Vagina (tissue), 2 donors: ENCODE results near the gene LIMK2. TPM values are rescaled to one million over a fixed set of nuclear protein-coding genes. Genes with fewer than 3 reads are reported as not detected.
A peak's percentile ranks its signal among the peaks of the same experiment; 100 is the strongest.

Experiments
- DNase-seq, 2 donors: peaks; one replicate each; pipeline ENCODE4 v3.0.0-alpha.2; 2017; ENCODE audit errors: extremely low spot score in 2 of 2
- H3K27ac ChIP-seq: fragments of 200-600 bp; sonication (generic); one replicate; pipeline ENCODE4 v1.5.1; 2019
- H3K27me3 ChIP-seq: fragments of 200-600 bp; sonication (generic); one replicate; pipeline ENCODE4 v1.5.1; 2019
- H3K36me3 ChIP-seq, 2 donors: fragments of 200-600 bp; sonication (generic); one replicate each; pipeline ENCODE4 v1.5.1; 2017 to 2019
- H3K4me1 ChIP-seq: fragments of 200-600 bp; sonication (generic); one replicate; pipeline ENCODE4 v1.5.1; 2019
- H3K4me3 ChIP-seq, 2 donors: fragments of 200-600 bp; sonication (generic); 1 replicate in 1 of 2; 2 replicates in 1 of 2; pipeline ENCODE4 v1.5.1; 2016 to 2019
- H3K9me3 ChIP-seq: fragments of 200-600 bp; sonication (generic); one replicate; pipeline ENCODE4 v1.5.1; 2019
- POLR2A ChIP-seq, 2 donors: fragments of 450-650 bp; IDR thresholded peaks; one replicate each; pipeline ENCODE4 v1.6.1; 2017; ENCODE audit warnings: antibody characterized with exemption in 2 of 2, mild to moderate bottlenecking in 2 of 2, moderate library complexity in 2 of 2
- POLR2AphosphoS5 ChIP-seq, 2 donors: sonication (generic); formaldehyde crosslinking; IDR thresholded peaks; one replicate each; pipeline ENCODE4 v1.9.0; 2017; ENCODE audit warnings: antibody characterized with exemption in 2 of 2, mild to moderate bottlenecking in 2 of 2, low read depth in 1 of 2; ENCODE audit not compliant: insufficient read depth in 1 of 2
- intact Hi-C: fragments of 100-400 bp; cut with DNase I; formaldehyde crosslinking; loops from one replicate; pipeline ENCODE4 v1.15.1; 2023
- total RNA-seq: library from RNA; depleted of rRNA; stranded (reverse); fragments of >200 nt; gene quantifications from one replicate; pipeline ENCODE4 v1.2.3, GENCODE V29; 2016
- TF ChIP-seq, protein P1 (sequence below), 3 experiments: fragments of 450-650 bp in 2 of 3; fragments of 200-600 bp in 1 of 3; sonication (generic) in 1 of 3; IDR thresholded peaks; one replicate each; pipeline ENCODE4 v1.5.1; 2017 to 2019; ENCODE audit warnings: antibody characterized with exemption in 3 of 3, mild to moderate bottlenecking in 2 of 3, moderate library complexity in 2 of 3

LIMK2 gene
- total RNA-seq, 1 donor from 2014 or later = 120 TPM

DNA sequence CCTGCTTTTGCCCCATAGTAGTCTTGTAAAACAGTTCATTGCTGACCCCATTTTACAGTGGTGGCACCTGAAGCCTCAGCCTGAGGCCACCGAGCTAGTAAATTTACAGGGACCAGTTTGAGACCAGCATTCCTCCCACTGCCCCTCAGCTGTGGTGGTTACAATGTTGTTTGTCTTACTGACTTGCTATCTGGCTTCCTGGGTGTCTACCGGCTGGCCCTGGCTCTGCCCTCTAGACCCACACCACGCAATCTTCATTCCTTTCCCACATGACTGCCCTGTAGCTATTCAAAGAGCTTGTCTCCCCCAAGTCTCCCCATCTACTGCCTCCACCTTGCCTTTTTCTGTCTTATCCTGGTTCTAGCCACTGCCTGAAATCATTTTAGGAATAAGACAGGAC lies 59.4 kb downstream of the LIMK2 start:
- H3K27ac ChIP-seq = no peak overlapping the region
- intact Hi-C loops = no loop called here

DNA sequence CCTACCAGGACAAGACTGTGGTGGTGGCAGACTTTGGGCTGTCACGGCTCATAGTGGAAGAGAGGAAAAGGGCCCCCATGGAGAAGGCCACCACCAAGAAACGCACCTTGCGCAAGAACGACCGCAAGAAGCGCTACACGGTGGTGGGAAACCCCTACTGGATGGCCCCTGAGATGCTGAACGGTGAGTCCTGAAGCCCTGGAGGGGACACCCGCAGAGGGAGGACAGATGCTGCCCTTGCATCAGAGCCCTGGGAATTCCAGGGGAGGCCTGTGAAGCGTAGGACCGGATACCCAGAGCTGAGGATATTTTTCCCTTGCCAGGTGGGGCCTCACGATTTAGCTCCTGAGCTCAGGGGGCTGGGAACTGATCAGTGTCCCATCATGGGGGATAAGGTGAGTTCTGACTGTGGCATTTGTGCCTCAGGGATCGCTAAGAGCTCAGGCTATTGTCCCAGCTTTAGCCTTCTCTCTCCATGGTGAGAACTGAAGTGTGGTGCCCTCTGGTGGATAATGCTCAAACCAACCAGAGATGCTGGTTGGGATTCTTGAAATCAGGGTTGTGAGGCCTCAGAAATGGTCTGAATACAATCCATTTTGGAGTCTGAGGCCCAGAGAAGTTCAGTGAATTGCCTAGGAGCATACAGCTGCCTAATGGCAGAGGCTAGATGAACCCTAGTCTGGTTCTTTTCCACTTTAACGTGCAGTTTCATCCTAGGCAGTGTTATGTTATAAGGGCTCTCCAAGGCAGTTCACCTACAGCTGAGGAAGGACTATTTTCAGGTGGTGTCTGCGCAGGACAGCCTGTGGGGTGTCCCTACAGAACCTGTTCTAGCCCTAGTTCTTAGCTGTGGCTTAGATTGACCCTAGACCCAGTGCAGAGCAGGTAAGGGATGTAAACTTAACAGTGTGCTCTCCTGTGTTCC lies 60.7 kb downstream of the LIMK2 start:
- peaks cover 0 to 52% of the 10 kb centered on the region in 2 donors for H3K36me3 ChIP-seq
- DNase-seq = no peak
- H3K27me3 ChIP-seq = no peaks in the 10 kb centered on the region
- H3K4me3 ChIP-seq = no peak overlapping the region
- intact Hi-C loops = no loop called here
- H3K27ac ChIP-seq = peak overlapping the region; percentile 23
- TF ChIP-seq POLR2A (IDR thresholded peaks at IDR 0.05) (no peak), POLR2AphosphoS5 (IDR thresholded peaks at IDR 0.05; ENCODE audit: insufficient read depth in 1 of 2, low read depth in 1 of 2) (no peak)
- TF ChIP-seq, protein P1, sequence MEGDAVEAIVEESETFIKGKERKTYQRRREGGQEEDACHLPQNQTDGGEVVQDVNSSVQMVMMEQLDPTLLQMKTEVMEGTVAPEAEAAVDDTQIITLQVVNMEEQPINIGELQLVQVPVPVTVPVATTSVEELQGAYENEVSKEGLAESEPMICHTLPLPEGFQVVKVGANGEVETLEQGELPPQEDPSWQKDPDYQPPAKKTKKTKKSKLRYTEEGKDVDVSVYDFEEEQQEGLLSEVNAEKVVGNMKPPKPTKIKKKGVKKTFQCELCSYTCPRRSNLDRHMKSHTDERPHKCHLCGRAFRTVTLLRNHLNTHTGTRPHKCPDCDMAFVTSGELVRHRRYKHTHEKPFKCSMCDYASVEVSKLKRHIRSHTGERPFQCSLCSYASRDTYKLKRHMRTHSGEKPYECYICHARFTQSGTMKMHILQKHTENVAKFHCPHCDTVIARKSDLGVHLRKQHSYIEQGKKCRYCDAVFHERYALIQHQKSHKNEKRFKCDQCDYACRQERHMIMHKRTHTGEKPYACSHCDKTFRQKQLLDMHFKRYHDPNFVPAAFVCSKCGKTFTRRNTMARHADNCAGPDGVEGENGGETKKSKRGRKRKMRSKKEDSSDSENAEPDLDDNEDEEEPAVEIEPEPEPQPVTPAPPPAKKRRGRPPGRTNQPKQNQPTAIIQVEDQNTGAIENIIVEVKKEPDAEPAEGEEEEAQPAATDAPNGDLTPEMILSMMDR (IDR thresholded peaks at IDR 0.05) = peak; percentile 36 to 69 (median 66)
- H3K4me1 ChIP-seq = peaks cover 4% of the 10 kb centered on the region
- H3K9me3 ChIP-seq = no peaks in the 10 kb centered on the region

More for the DNA sequence above, 59.4 kb downstream of the LIMK2 start:
- no peak overlapping the region for H3K4me3 ChIP-seq
- H3K4me1 ChIP-seq = peaks cover 4% of the 10 kb centered on the region
- no peak for DNase-seq
- H3K36me3 ChIP-seq = peaks cover 0 to 60% of the 10 kb centered on the region in 2 donors
- no peaks in the 10 kb centered on the region for H3K27me3 ChIP-seq
- no peak for TF ChIP-seq POLR2AphosphoS5 (IDR thresholded peaks at IDR 0.05; ENCODE audit: insufficient read depth in 1 of 2, low read depth in 1 of 2)
- TF ChIP-seq, protein P1 (IDR thresholded peaks at IDR 0.05) = no peak
- no peak for TF ChIP-seq POLR2A (IDR thresholded peaks at IDR 0.05)
- no peaks in the 10 kb centered on the region for H3K9me3 ChIP-seq

DNA sequence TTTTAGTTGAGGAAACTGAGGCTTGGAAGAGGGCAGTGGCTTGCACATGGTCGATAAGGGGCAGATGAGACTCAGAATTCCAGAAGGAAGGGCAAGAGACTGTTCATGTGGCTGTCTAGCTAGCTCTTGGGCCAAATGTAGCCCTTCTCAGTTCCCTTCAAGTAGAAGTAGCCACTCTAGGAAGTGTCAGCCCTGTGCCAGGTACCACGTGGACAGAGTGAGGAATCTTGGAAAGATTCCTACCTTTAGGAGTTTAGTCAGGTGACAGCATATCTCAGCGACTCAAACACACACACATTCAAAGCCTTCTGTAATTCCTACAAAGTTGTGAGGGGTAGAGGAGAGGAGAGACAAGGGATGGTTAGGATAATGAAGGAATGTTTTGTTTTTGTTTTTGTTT lies 61.9 kb downstream of the LIMK2 start:
- intact Hi-C loops = no loop called here
- H3K9me3 ChIP-seq = no peaks in the 10 kb centered on the region
- H3K36me3 ChIP-seq = peaks cover 0 to 56% of the 10 kb centered on the region in 2 donors
- TF ChIP-seq, protein P1 (IDR thresholded peaks at IDR 0.05) = no peak
- no peak for TF ChIP-seq POLR2A (IDR thresholded peaks at IDR 0.05)
- TF ChIP-seq POLR2AphosphoS5 (IDR thresholded peaks at IDR 0.05; ENCODE audit: insufficient read depth in 1 of 2, low read depth in 1 of 2) = no peak
- H3K27ac ChIP-seq = no peak overlapping the region
- H3K4me1 ChIP-seq = peaks cover 4% of the 10 kb centered on the region
- no peaks in the 10 kb centered on the region for H3K27me3 ChIP-seq
- no peak overlapping the region for H3K4me3 ChIP-seq
- DNase-seq = no peak

DNA sequence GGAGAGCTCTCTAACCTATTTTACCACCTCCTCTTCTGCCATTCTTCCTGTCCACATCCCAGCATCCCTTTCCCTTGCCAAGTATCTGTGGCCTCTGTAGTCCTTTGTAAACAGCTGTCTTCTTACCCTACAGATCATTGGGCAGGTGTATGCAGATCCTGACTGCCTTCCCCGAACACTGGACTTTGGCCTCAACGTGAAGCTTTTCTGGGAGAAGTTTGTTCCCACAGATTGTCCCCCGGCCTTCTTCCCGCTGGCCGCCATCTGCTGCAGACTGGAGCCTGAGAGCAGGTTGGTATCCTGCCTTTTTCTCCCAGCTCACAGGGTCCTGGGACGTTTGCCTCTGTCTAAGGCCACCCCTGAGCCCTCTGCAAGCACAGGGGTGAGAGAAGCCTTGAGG lies 62.9 kb downstream of the LIMK2 start:
- Histone ChIP-seq H3K27me3 (no peaks in the 10 kb centered on the region), H3K36me3 (peaks cover 0 to 56% of the 10 kb centered on the region in 2 donors), H3K9me3 (no peaks in the 10 kb centered on the region), H3K4me3 (no peak overlapping the region), H3K27ac (peak overlapping the region; percentile 5), H3K4me1 (peaks cover 4% of the 10 kb centered on the region)
- no peak for DNase-seq
- intact Hi-C loops = no loop called here
- TF ChIP-seq POLR2AphosphoS5 (IDR thresholded peaks at IDR 0.05; ENCODE audit: insufficient read depth in 1 of 2, low read depth in 1 of 2) = no peak
- TF ChIP-seq, protein P1 (IDR thresholded peaks at IDR 0.05) = no peak
- TF ChIP-seq POLR2A (IDR thresholded peaks at IDR 0.05) = no peak

DNA sequence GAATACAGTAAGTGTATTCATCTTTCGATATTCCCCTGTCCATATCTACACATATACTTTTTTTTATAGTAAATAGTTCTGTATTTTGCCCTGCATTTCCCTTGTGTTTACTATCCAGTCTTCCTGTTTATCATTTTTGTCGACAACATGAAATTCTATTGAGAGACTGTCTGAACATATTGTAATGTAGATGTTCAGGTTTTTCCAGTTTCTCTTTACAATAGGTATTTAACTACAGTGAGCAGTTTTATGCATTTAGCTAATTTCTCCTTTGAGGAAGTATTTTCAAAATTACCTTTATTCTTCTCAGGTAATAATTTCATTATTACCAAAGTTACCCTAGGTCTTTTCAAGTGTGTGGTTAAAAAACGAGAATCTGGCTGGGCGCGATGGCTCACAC lies 63.5 kb downstream of the LIMK2 start:
- Histone ChIP-seq H3K4me1 (peaks cover 4% of the 10 kb centered on the region), H3K4me3 (no peak overlapping the region), H3K9me3 (no peaks in the 10 kb centered on the region), H3K27ac (peak overlapping the region; percentile 5), H3K27me3 (no peaks in the 10 kb centered on the region), H3K36me3 (peaks cover 0 to 57% of the 10 kb centered on the region in 2 donors)
- intact Hi-C loops = no loop called here
- no peak for TF ChIP-seq POLR2A (IDR thresholded peaks at IDR 0.05)
- TF ChIP-seq, protein P1 (IDR thresholded peaks at IDR 0.05) = no peak
- TF ChIP-seq POLR2AphosphoS5 (IDR thresholded peaks at IDR 0.05; ENCODE audit: insufficient read depth in 1 of 2, low read depth in 1 of 2) = peak in 1 of 2 donors; percentile 29
- no peak for DNase-seq
